OCI-LY3 (cell line): Measurements from ENCODE around the gene ANXA4.

Experiments used
- CTCF ChIP-seq: fragments of 200-600, 300-600 bp; sonication (generic); IDR thresholded peaks from 2 replicates; pipeline ENCODE4 v1.5.1; 2014; ENCODE audit warnings: antibody characterized with exemption, low read length, low read depth
- EZH2phosphoT487 ChIP-seq: fragments of 200-600 bp; shearing (Covaris generic); IDR thresholded peaks from 2 replicates; pipeline ENCODE4 v1.6.1; 2018; ENCODE audit warnings: antibody characterized with exemption, mixed run types, low read depth

GRCh38 chr2:69863298-69863697, 121.4 kb downstream of the ANXA4 start:
- TF ChIP-seq EZH2phosphoT487 (no peak), CTCF (no peak)
